ENCODE data around the gene OR1F1.

OR1F1 gene

DNA sequence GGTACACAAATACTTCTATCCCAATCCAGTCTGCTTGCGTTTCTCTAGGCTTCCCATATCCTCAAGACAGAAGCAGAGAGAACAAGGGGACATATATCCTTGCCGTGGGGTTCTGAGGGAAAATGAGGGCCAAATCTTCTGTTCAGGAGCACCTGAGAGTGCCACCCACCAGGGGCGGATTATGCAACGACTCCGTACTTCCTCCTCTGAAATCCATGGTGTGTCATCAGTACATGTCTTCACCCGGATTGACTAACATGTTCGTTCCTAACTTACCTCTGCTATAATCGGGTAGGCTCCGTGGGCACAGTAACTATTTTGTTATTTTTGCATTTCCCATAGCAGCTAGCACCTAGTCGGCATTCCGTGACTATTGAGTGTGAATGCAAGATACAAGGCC, 54.7 kb downstream of the OR1F1 start:
- Histone ChIP-seq H3K79me2 (ENCODE audit: insufficient read depth, low read length) (no peaks in the 10 kb centered on the region), H3K36me3 (ENCODE audit: low read length) (no peaks in the 10 kb centered on the region), H3K27ac (ENCODE audit: low read depth, low read length) (no peak overlapping the region), H4K20me1 (ENCODE audit: low read depth, low read length) (no peaks in the 10 kb centered on the region), H3K9me3 (ENCODE audit: insufficient read depth, low read length) (no peaks in the 10 kb centered on the region), H2AFZ (ENCODE audit: low read depth, low read length, severe bottlenecking) (no peak overlapping the region), H3F3A (ENCODE audit: insufficient read depth) (no peaks in the 10 kb centered on the region), H3K27me3 (ENCODE audit: low read length) (no peaks in the 10 kb centered on the region), H3K9me2 (replicated peaks; ENCODE audit: insufficient read depth, low read length) (no peaks in the 10 kb centered on the region), H3K4me3 (ENCODE audit: insufficient read depth, low read length, poor library complexity, severe bottlenecking) (no peak overlapping the region), H3K4me2 (ENCODE audit: low read depth, low read length, poor library complexity, severe bottlenecking) (no peak overlapping the region), H3K9ac (ENCODE audit: low read length) (no peak overlapping the region)
- TF ChIP-seq, protein P1, sequence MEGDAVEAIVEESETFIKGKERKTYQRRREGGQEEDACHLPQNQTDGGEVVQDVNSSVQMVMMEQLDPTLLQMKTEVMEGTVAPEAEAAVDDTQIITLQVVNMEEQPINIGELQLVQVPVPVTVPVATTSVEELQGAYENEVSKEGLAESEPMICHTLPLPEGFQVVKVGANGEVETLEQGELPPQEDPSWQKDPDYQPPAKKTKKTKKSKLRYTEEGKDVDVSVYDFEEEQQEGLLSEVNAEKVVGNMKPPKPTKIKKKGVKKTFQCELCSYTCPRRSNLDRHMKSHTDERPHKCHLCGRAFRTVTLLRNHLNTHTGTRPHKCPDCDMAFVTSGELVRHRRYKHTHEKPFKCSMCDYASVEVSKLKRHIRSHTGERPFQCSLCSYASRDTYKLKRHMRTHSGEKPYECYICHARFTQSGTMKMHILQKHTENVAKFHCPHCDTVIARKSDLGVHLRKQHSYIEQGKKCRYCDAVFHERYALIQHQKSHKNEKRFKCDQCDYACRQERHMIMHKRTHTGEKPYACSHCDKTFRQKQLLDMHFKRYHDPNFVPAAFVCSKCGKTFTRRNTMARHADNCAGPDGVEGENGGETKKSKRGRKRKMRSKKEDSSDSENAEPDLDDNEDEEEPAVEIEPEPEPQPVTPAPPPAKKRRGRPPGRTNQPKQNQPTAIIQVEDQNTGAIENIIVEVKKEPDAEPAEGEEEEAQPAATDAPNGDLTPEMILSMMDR (IDR thresholded peaks at IDR 0.05; ENCODE audit: insufficient read depth, low read length, poor library complexity, severe bottlenecking) = no peak
- no peak for TF ChIP-seq EZH2phosphoT487 (conservative IDR thresholded peaks at IDR 0.05; ENCODE audit: low read length)

- no peaks in the 10 kb centered on the region for H3K9me2 ChIP-seq (replicated peaks; ENCODE audit: insufficient read depth, low read length)
- no peak overlapping the region for H3K4me3 ChIP-seq (ENCODE audit: insufficient read depth, low read length, poor library complexity, severe bottlenecking)
- no peaks in the 10 kb centered on the region for H3K79me2 ChIP-seq (ENCODE audit: insufficient read depth, low read length)
- no peaks in the 10 kb centered on the region for H4K20me1 ChIP-seq (ENCODE audit: low read depth, low read length)
- H3K9ac ChIP-seq (ENCODE audit: low read length) = no peak overlapping the region
- no peaks in the 10 kb centered on the region for H3K36me3 ChIP-seq (ENCODE audit: low read length)
- TF ChIP-seq EZH2phosphoT487 (conservative IDR thresholded peaks at IDR 0.05; ENCODE audit: low read length) = no peak
- TF ChIP-seq, protein P1 (IDR thresholded peaks at IDR 0.05; ENCODE audit: insufficient read depth, low read length, poor library complexity, severe bottlenecking) = no peak
- H3K27ac ChIP-seq (ENCODE audit: low read depth, low read length) = no peak overlapping the region
- no peak overlapping the region for H3K4me2 ChIP-seq (ENCODE audit: low read depth, low read length, poor library complexity, severe bottlenecking)
- no peak overlapping the region for H2AFZ ChIP-seq (ENCODE audit: low read depth, low read length, severe bottlenecking)
- no peaks in the 10 kb centered on the region for H3K27me3 ChIP-seq (ENCODE audit: low read length)
- no peaks in the 10 kb centered on the region for H3K9me3 ChIP-seq (ENCODE audit: insufficient read depth, low read length)
- no peaks in the 10 kb centered on the region for H3F3A ChIP-seq (ENCODE audit: insufficient read depth)
Observed at GRCh38 chr16:3243882-3244281, 55.9 kb downstream of the OR1F1 start.

- Histone ChIP-seq H3K4me2 (ENCODE audit: low read depth, low read length, poor library complexity, severe bottlenecking) (no peak overlapping the region), H4K20me1 (ENCODE audit: low read depth, low read length) (no peaks in the 10 kb centered on the region), H3K27me3 (ENCODE audit: low read length) (no peaks in the 10 kb centered on the region), H3K9me3 (ENCODE audit: insufficient read depth, low read length) (no peaks in the 10 kb centered on the region), H3K4me3 (ENCODE audit: insufficient read depth, low read length, poor library complexity, severe bottlenecking) (no peak overlapping the region), H3K36me3 (ENCODE audit: low read length) (no peaks in the 10 kb centered on the region), H3K9me2 (replicated peaks; ENCODE audit: insufficient read depth, low read length) (no peaks in the 10 kb centered on the region), H3K27ac (ENCODE audit: low read depth, low read length) (no peak overlapping the region), H3K9ac (ENCODE audit: low read length) (no peak overlapping the region), H3K79me2 (ENCODE audit: insufficient read depth, low read length) (no peaks in the 10 kb centered on the region), H3F3A (ENCODE audit: insufficient read depth) (no peaks in the 10 kb centered on the region), H2AFZ (ENCODE audit: low read depth, low read length, severe bottlenecking) (no peak overlapping the region)
- no peak for TF ChIP-seq EZH2phosphoT487 (conservative IDR thresholded peaks at IDR 0.05; ENCODE audit: low read length)
- TF ChIP-seq, protein P1 (IDR thresholded peaks at IDR 0.05; ENCODE audit: insufficient read depth, low read length, poor library complexity, severe bottlenecking) = no peak
Observed at GRCh38 chr16:3246002-3246401, 58.0 kb downstream of the OR1F1 start.

All from SU-DHL-6 (cell line).